Activated CD8-positive, alpha-beta T cell treated with anti-CD3 and anti-CD28 coated beads for 36 hours (primary cell): Measurements from ENCODE around the gene ERGIC1. TPM values are rescaled to one million over a fixed set of nuclear protein-coding genes. Genes with fewer than 3 reads are reported as not detected.
"Not testable (repeated sequence)": the region's sequence is repeated elsewhere in the genome, so short reads cannot be mapped to it uniquely, and the experiment has no call there.

Experiments
- ATAC-seq: fragments of 200-7000 bp; cut with Tn5 transposase; one replicate; pipeline ENCODE4 v1.10.0; 2021; ENCODE audit warnings: mild to moderate bottlenecking, moderate library complexity
- CTCF ChIA-PET: fragments of 350-600 bp; sonication (Branson Sonifier 250); formaldehyde crosslinking; loops from one replicate; lab custom pipeline; 2021; ENCODE audit warnings: antibody characterized with exemption; lab: Charles Lee
- POLR2A ChIA-PET: fragments of 350-600 bp; sonication (Branson Sonifier 250); formaldehyde crosslinking; loops from one replicate; lab custom pipeline; 2021; ENCODE audit warnings: antibody characterized with exemption; lab: Charles Lee
- DNase-seq: peaks from one replicate; pipeline ENCODE4 v3.0.0-alpha.2; 2020
- H3K27ac Mint-ChIP-seq: one replicate; pipeline ENCODE4 v1.8.0; 2021; ENCODE audit warnings: mild to moderate bottlenecking, mixed read lengths
- H3K27me3 Mint-ChIP-seq: one replicate; pipeline ENCODE4 v1.8.0; 2021; ENCODE audit warnings: mixed read lengths
- H3K36me3 Mint-ChIP-seq: one replicate; pipeline ENCODE4 v1.8.0; 2021; ENCODE audit warnings: low read depth, mixed read lengths
- H3K4me1 Mint-ChIP-seq: one replicate; pipeline ENCODE4 v1.8.0; 2021; ENCODE audit warnings: low read depth, mixed read lengths
- H3K4me3 Mint-ChIP-seq: one replicate; pipeline ENCODE4 v1.8.0; 2021; ENCODE audit warnings: mild to moderate bottlenecking, moderate library complexity, mixed read lengths
- H3K9me3 Mint-ChIP-seq: one replicate; pipeline ENCODE4 v1.8.0; 2021; ENCODE audit warnings: mixed read lengths
- CTCF ChIP-seq: fragments of 200-600 bp; IDR thresholded peaks from one replicate; pipeline ENCODE4 v1.8.0; 2022; ENCODE audit warnings: antibody characterized with exemption, mild to moderate bottlenecking
- intact Hi-C: fragments of 100-400 bp; cut with micrococcal nuclease; formaldehyde crosslinking; loops from one replicate; pipeline ENCODE4 v1.10.0; 2022
- total RNA-seq, 2 experiments: library from RNA; stranded (reverse); gene quantifications; one replicate each; pipeline ENCODE4 v1.2.3, GENCODE V29; 2021

The ERGIC1 gene
- total RNA-seq, 2 experiments from 2014 or later: 56.1 to 57.0 TPM

- no peaks in the 10 kb centered on the region for H3K9me3 Mint-ChIP-seq
- TF ChIP-seq CTCF: no peak
- intact Hi-C loops: no loop called here
- ChIA-PET CTCF (interaction anchor here (1.0 kb wide), 1 partner anchor 178 kb away, joined by 3 read pairs; no protein-coding TSS in a partner anchor), POLR2A (no interaction called here)
- DNase-seq: no peak
- peak overlapping the region; percentile 42 for H3K27ac Mint-ChIP-seq
- peaks cover 10% of the 10 kb centered on the region for H3K36me3 Mint-ChIP-seq
- H3K4me1 Mint-ChIP-seq: no peaks in the 10 kb centered on the region
- ATAC-seq: no peak
- H3K4me3 Mint-ChIP-seq: no peak overlapping the region
- no peaks in the 10 kb centered on the region for H3K27me3 Mint-ChIP-seq
These were observed 57.8 kb downstream of the ERGIC1 start for GRCh38 chr5:172891716-172892421.

GRCh38 chr5:172892713-172893112, 58.7 kb downstream of the ERGIC1 start:
- DNase-seq: no peak
- H3K9me3 Mint-ChIP-seq: no peaks in the 10 kb centered on the region
- no peak for TF ChIP-seq CTCF
- POLR2A ChIA-PET: no interaction called here
- intact Hi-C loops: no loop called here
- no peak overlapping the region for H3K27ac Mint-ChIP-seq
- no peak for ATAC-seq
- no peaks in the 10 kb centered on the region for H3K4me1 Mint-ChIP-seq
- H3K27me3 Mint-ChIP-seq: no peaks in the 10 kb centered on the region
- CTCF ChIA-PET: no interaction called here
- no peak overlapping the region for H3K4me3 Mint-ChIP-seq
- H3K36me3 Mint-ChIP-seq: peaks cover 10% of the 10 kb centered on the region

GRCh38 chr5:172894767-172895388, 60.8 kb downstream of the ERGIC1 start:
- H3K36me3 Mint-ChIP-seq: peaks cover 6% of the 10 kb centered on the region
- TF ChIP-seq CTCF: no peak
- H3K27ac Mint-ChIP-seq: no peak overlapping the region
- intact Hi-C loops: no loop called here
- POLR2A ChIA-PET: interaction anchor here (1.0 kb wide), 1 partner anchor 13 kb away, joined by 4 read pairs; no protein-coding TSS in a partner anchor
- CTCF ChIA-PET: interaction anchor here (1.1 kb wide), 1 partner anchor 181 kb away, joined by 3 read pairs; no protein-coding TSS in a partner anchor
- no peaks in the 10 kb centered on the region for H3K27me3 Mint-ChIP-seq
- no peak for DNase-seq
- ATAC-seq: no peak
- H3K9me3 Mint-ChIP-seq: no peaks in the 10 kb centered on the region
- no peak overlapping the region for H3K4me3 Mint-ChIP-seq
- H3K4me1 Mint-ChIP-seq: no peaks in the 10 kb centered on the region

GRCh38 chr5:172895549-172895948, 61.5 kb downstream of the ERGIC1 start:
- Mint-ChIP-seq H3K4me3 (no peak overlapping the region), H3K9me3 (no peaks in the 10 kb centered on the region), H3K4me1 (no peaks in the 10 kb centered on the region), H3K27me3 (no peaks in the 10 kb centered on the region), H3K36me3 (peaks cover 6% of the 10 kb centered on the region), H3K27ac (no peak overlapping the region)
- intact Hi-C loops: no loop called here
- CTCF ChIA-PET: interaction anchor here (1.1 kb wide), 1 partner anchor 182 kb away, joined by 3 read pairs; no protein-coding TSS in a partner anchor
- no peak for TF ChIP-seq CTCF
- ATAC-seq: no peak
- POLR2A ChIA-PET: interaction anchor here (1.0 kb wide), 1 partner anchor 13 kb away, joined by 4 read pairs; no protein-coding TSS in a partner anchor
- DNase-seq: no peak

- H3K36me3 Mint-ChIP-seq: peaks cover 6% of the 10 kb centered on the region
- no peak for TF ChIP-seq CTCF
- intact Hi-C loops: no loop called here
- no peaks in the 10 kb centered on the region for H3K27me3 Mint-ChIP-seq
- ChIA-PET POLR2A (no interaction called here), CTCF (no interaction called here)
- DNase-seq: no peak
- no peak for ATAC-seq
- H3K9me3 Mint-ChIP-seq: no peaks in the 10 kb centered on the region
- no peaks in the 10 kb centered on the region for H3K4me1 Mint-ChIP-seq
- H3K27ac Mint-ChIP-seq: no peak overlapping the region
- no peak overlapping the region for H3K4me3 Mint-ChIP-seq
These were observed 62.4 kb downstream of the ERGIC1 start for GRCh38 chr5:172896465-172896864.

- POLR2A ChIA-PET: interaction anchor here (0.6 kb wide), 1 partner anchor 256 kb away, joined by 4 read pairs; no protein-coding TSS in a partner anchor
- H3K4me1 Mint-ChIP-seq, H3K27ac Mint-ChIP-seq, H3K9me3 Mint-ChIP-seq, H3K4me3 Mint-ChIP-seq, DNase-seq, CTCF ChIA-PET, H3K27me3 Mint-ChIP-seq, H3K36me3 Mint-ChIP-seq, intact Hi-C loops, ATAC-seq: not testable (repeated sequence)
These were observed 63.0 kb downstream of the ERGIC1 start for GRCh38 chr5:172897067-172897466.
